H1 (cell line): ENCODE results near the gene PRKAG1. TPM values are rescaled to one million over a fixed set of nuclear protein-coding genes. Genes with fewer than 3 reads are reported as not detected.

Experiments used
- CTBP2 ChIP-seq: IDR thresholded peaks from 2 replicates; pipeline ENCODE4 v1.7.0; 2011; ENCODE audit warnings: borderline replicate concordance, mild to moderate bottlenecking, moderate library complexity, mixed read lengths, low read length; ENCODE audit not compliant: insufficient read depth, insufficient read length
- GABPA ChIP-seq: IDR thresholded peaks from 2 replicates; pipeline ENCODE4 v1.6.1; 2011; ENCODE audit warnings: mild to moderate bottlenecking, low read length, moderate library complexity, borderline replicate concordance; ENCODE audit not compliant: insufficient read depth
- GTF2F1 ChIP-seq: IDR thresholded peaks from 2 replicates; pipeline ENCODE4 v1.6.1; 2012; ENCODE audit warnings: low read depth, low read length, improper control_type of control experiment, borderline replicate concordance
- KDM1A ChIP-seq: fragments of 200-600, 300-600 bp; sonication (generic); IDR thresholded peaks from 2 replicates; pipeline ENCODE4 v1.7.1; 2016; ENCODE audit warnings: mild to moderate bottlenecking, low read length, borderline replicate concordance
- KDM5A ChIP-seq: fragments of 200-600 bp; IDR thresholded peaks from 2 replicates; pipeline ENCODE4 v1.7.1; 2012; ENCODE audit warnings: mild to moderate bottlenecking, low read length, inconsistent platforms, mixed read lengths
- RAD21 ChIP-seq, 2 experiments: IDR thresholded peaks in 1 of 2; conservative IDR thresholded peaks in 1 of 2; 2 replicates each; pipeline ENCODE4 v1.6.1; 2011; ENCODE audit warnings: low read depth in 2 of 2, low read length in 2 of 2, improper control_type of control experiment in 1 of 2, inconsistent platforms in 1 of 2, mild to moderate bottlenecking in 1 of 2, moderate library complexity in 1 of 2
- polyA plus RNA-seq, 7 experiments: library from polyadenylated mRNA; depleted of rRNA in 3 of 7; stranded (reverse) in 5 of 7; unstranded in 2 of 7; fragments of >200 nt in 5 of 7; fragments of 200-250 nt in 2 of 7; gene quantifications; 1 replicate in 5 of 7; 2 replicates in 1 of 7; 4 replicates in 1 of 7; pipeline versions ENCODE4 v1.2.1 to v1.2.3, GENCODE V29; 2011 to 2013; ENCODE audit warnings: missing spikeins in 2 of 7, mixed read lengths in 2 of 7
- total RNA-seq: library from RNA; stranded (reverse); fragmentation: NEBNext Ultra II Directional; extraction: Animal tissue kit (Norgen Biotek cat#: 25700); gene quantifications from 2 replicates; pipeline ENCODE4 v1.2.1, GENCODE V29; 2021
- TF ChIP-seq, protein P1 (sequence below): fragments of 300-600 bp; sonication (generic); IDR thresholded peaks from 2 replicates; pipeline ENCODE4 v1.7.1; 2012; ENCODE audit warnings: low read length, moderate library complexity, mild to moderate bottlenecking, inconsistent platforms; ENCODE audit not compliant: insufficient replicate concordance

Gene PRKAG1
- total and polyA plus RNA-seq, 2 of the 8 experiments (the other 6 are each of a cell fraction or from before 2014, with no cell fraction given): 38.6 to 57.5 TPM

- TF ChIP-seq, protein P1, sequence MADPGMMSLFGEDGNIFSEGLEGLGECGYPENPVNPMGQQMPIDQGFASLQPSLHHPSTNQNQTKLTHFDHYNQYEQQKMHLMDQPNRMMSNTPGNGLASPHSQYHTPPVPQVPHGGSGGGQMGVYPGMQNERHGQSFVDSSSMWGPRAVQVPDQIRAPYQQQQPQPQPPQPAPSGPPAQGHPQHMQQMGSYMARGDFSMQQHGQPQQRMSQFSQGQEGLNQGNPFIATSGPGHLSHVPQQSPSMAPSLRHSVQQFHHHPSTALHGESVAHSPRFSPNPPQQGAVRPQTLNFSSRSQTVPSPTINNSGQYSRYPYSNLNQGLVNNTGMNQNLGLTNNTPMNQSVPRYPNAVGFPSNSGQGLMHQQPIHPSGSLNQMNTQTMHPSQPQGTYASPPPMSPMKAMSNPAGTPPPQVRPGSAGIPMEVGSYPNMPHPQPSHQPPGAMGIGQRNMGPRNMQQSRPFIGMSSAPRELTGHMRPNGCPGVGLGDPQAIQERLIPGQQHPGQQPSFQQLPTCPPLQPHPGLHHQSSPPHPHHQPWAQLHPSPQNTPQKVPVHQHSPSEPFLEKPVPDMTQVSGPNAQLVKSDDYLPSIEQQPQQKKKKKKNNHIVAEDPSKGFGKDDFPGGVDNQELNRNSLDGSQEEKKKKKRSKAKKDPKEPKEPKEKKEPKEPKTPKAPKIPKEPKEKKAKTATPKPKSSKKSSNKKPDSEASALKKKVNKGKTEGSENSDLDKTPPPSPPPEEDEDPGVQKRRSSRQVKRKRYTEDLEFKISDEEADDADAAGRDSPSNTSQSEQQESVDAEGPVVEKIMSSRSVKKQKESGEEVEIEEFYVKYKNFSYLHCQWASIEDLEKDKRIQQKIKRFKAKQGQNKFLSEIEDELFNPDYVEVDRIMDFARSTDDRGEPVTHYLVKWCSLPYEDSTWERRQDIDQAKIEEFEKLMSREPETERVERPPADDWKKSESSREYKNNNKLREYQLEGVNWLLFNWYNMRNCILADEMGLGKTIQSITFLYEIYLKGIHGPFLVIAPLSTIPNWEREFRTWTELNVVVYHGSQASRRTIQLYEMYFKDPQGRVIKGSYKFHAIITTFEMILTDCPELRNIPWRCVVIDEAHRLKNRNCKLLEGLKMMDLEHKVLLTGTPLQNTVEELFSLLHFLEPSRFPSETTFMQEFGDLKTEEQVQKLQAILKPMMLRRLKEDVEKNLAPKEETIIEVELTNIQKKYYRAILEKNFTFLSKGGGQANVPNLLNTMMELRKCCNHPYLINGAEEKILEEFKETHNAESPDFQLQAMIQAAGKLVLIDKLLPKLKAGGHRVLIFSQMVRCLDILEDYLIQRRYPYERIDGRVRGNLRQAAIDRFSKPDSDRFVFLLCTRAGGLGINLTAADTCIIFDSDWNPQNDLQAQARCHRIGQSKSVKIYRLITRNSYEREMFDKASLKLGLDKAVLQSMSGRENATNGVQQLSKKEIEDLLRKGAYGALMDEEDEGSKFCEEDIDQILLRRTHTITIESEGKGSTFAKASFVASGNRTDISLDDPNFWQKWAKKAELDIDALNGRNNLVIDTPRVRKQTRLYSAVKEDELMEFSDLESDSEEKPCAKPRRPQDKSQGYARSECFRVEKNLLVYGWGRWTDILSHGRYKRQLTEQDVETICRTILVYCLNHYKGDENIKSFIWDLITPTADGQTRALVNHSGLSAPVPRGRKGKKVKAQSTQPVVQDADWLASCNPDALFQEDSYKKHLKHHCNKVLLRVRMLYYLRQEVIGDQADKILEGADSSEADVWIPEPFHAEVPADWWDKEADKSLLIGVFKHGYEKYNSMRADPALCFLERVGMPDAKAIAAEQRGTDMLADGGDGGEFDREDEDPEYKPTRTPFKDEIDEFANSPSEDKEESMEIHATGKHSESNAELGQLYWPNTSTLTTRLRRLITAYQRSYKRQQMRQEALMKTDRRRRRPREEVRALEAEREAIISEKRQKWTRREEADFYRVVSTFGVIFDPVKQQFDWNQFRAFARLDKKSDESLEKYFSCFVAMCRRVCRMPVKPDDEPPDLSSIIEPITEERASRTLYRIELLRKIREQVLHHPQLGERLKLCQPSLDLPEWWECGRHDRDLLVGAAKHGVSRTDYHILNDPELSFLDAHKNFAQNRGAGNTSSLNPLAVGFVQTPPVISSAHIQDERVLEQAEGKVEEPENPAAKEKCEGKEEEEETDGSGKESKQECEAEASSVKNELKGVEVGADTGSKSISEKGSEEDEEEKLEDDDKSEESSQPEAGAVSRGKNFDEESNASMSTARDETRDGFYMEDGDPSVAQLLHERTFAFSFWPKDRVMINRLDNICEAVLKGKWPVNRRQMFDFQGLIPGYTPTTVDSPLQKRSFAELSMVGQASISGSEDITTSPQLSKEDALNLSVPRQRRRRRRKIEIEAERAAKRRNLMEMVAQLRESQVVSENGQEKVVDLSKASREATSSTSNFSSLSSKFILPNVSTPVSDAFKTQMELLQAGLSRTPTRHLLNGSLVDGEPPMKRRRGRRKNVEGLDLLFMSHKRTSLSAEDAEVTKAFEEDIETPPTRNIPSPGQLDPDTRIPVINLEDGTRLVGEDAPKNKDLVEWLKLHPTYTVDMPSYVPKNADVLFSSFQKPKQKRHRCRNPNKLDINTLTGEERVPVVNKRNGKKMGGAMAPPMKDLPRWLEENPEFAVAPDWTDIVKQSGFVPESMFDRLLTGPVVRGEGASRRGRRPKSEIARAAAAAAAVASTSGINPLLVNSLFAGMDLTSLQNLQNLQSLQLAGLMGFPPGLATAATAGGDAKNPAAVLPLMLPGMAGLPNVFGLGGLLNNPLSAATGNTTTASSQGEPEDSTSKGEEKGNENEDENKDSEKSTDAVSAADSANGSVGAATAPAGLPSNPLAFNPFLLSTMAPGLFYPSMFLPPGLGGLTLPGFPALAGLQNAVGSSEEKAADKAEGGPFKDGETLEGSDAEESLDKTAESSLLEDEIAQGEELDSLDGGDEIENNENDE: no peak
- TF ChIP-seq KDM1A (no peak), GABPA (no peak), CTBP2 (no peak), KDM5A (no peak), RAD21 (IDR thresholded peaks at IDR 0.05 in 1 of 2, conservative IDR thresholded peaks at IDR 0.05 in 1 of 2; ENCODE audit: low read depth in 2 of 2, low read length in 2 of 2) (no peak), GTF2F1 (no peak)
Measured at GRCh38 chr12:48998497-48999353, 19.9 kb downstream of the PRKAG1 start (continued).
